HepG2 (cell line): ENCODE data around the gene UVSSA. TPM values are rescaled to one million over a fixed set of nuclear protein-coding genes. Genes with fewer than 3 reads are reported as not detected.

Experiments
- ATAC-seq: fragments of 200-7000 bp; cut with Tn5 transposase; 3 replicates; pipeline ENCODE4 v1.9.1; 2020; ENCODE audit warnings: mild to moderate bottlenecking, moderate library complexity
- BruUV-seq: library from RNA; stranded (reverse); fragments of 400-500 nt; replicated peaks from 2 replicates; lab custom pipeline; 2021; lab: Mats Ljungman, UMichigan
- CTCF ChIA-PET: fragments of 300-600 bp; formaldehyde crosslinking; extraction: SDS; loops from one replicate; lab custom pipeline; 2021; ENCODE audit warnings: low total read pairs, inconsistent platforms, low intra/inter-chr PET ratio; lab: Yijun Ruan, JAX
- POLR2A ChIA-PET: fragments of 350-600 bp; sonication (Branson Sonifier 250); formaldehyde crosslinking; loops from one replicate; lab custom pipeline; 2020; ENCODE audit warnings: antibody characterized with exemption, inconsistent platforms; lab: Yijun Ruan, JAX
- DNase-seq: peaks from one replicate; pipeline ENCODE4 v3.0.0-alpha.2; 2015; ENCODE audit warnings: low spot score
- FAIRE-seq: peaks from 3 replicates; lab custom pipeline; 2011; peaks lifted over from hg19 to GRCh38; lab: Jason Lieb, UNC
- H2AFZ ChIP-seq: one replicate; pipeline ENCODE4 v1.6.1; 2011; ENCODE audit warnings: low read length, inconsistent platforms
- H3K27ac ChIP-seq: fragments of 300-600 bp; 3 replicates; pipeline ENCODE4 v1.8.0; 2011; ENCODE audit warnings: mixed run types, mild to moderate bottlenecking, mixed read lengths, low read length, inconsistent platforms; ENCODE audit not compliant: insufficient read depth; ENCODE audit errors: extremely low read length
- H3K27me3 ChIP-seq, 2 experiments: fragments of 200-600 bp in 1 of 2; 2 replicates in 1 of 2; 3 replicates in 1 of 2; pipeline versions ENCODE4 v1.6.0 to v1.8.0; 2011; ENCODE audit warnings: low read length in 2 of 2, mild to moderate bottlenecking in 2 of 2, moderate library complexity in 2 of 2, inconsistent platforms in 1 of 2; ENCODE audit not compliant: insufficient read depth in 2 of 2, control insufficient read depth in 1 of 2
- H3K36me3 ChIP-seq, 2 experiments: fragments of 200-600 bp in 1 of 2; replicated peaks in 1 of 2; 2 replicates in 1 of 2; 3 replicates in 1 of 2; pipeline versions ENCODE4 v1.5.1 to v1.8.0; 2011; ENCODE audit warnings: low read length in 2 of 2, inconsistent platforms in 1 of 2; ENCODE audit not compliant: insufficient read depth in 2 of 2, control insufficient read depth in 1 of 2
- H3K4me1 ChIP-seq: 2 replicates; pipeline ENCODE4 v1.5.1; 2012; ENCODE audit warnings: low read length, inconsistent platforms; ENCODE audit not compliant: insufficient read depth
- H3K4me2 ChIP-seq: 2 replicates; pipeline ENCODE4 v1.6.0; 2011; ENCODE audit warnings: low read depth, low read length, inconsistent platforms
- H3K4me3 ChIP-seq, 3 experiments: fragments of 200-600 bp in 1 of 3; sonication (generic), shearing (Covaris generic) in 1 of 3; replicated peaks in 1 of 3; 2 replicates each; pipeline ENCODE4 v1.5.1; 2011 to 2016; ENCODE audit warnings: low read length in 3 of 3, inconsistent platforms in 2 of 3, low read depth in 2 of 3, mild to moderate bottlenecking in 2 of 3, control low read depth in 1 of 3, mixed read lengths in 1 of 3; ENCODE audit not compliant: insufficient read depth in 1 of 3
- H3K79me2 ChIP-seq: one replicate; pipeline ENCODE4 v1.6.1; 2011; ENCODE audit warnings: low read length, inconsistent platforms; ENCODE audit not compliant: insufficient read depth
- H3K9ac ChIP-seq: 2 replicates; pipeline ENCODE4 v1.6.0; 2011; ENCODE audit warnings: mild to moderate bottlenecking, low read depth, low read length, inconsistent platforms; ENCODE audit not compliant: insufficient read depth
- H3K9me3 ChIP-seq: 2 replicates; pipeline ENCODE4 v1.5.1; 2012; ENCODE audit warnings: mild to moderate bottlenecking, low read length
- H4K20me1 ChIP-seq: 2 replicates; pipeline ENCODE4 v1.6.0; 2011; ENCODE audit warnings: inconsistent platforms, mild to moderate bottlenecking, low read length, moderate library complexity; ENCODE audit not compliant: insufficient read depth
- KAT7 ChIP-seq: IDR thresholded peaks from 2 replicates; pipeline ENCODE4 v1.6.1; 2018; ENCODE audit warnings: borderline replicate concordance, missing compliant biosample characterization
- KLF15 ChIP-seq: sonication (generic); formaldehyde crosslinking; IDR thresholded peaks from 2 replicates; pipeline ENCODE4 v1.8.1; 2023; ENCODE audit warnings: borderline replicate concordance, mild to moderate bottlenecking, inconsistent platforms, missing genetic modification reagents, mixed read lengths
- ZBTB26 ChIP-seq: IDR thresholded peaks from 2 replicates; pipeline ENCODE4 v1.6.1; 2016; ENCODE audit warnings: missing compliant biosample characterization, missing genetic modification reagents, borderline replicate concordance
- ZBTB38 ChIP-seq: sonication (generic); formaldehyde crosslinking; IDR thresholded peaks from 2 replicates; pipeline ENCODE4 v1.5.1; 2020; ENCODE audit warnings: mild to moderate bottlenecking, missing genetic modification reagents
- ZGPAT ChIP-seq: IDR thresholded peaks from 2 replicates; pipeline ENCODE4 v1.6.1; 2016; ENCODE audit warnings: mild to moderate bottlenecking
- ZNF234 ChIP-seq: sonication (generic); formaldehyde crosslinking; conservative IDR thresholded peaks from 2 replicates; pipeline ENCODE4 v1.5.1; 2020; ENCODE audit warnings: mild to moderate bottlenecking, missing genetic modification reagents
- ZNF382 ChIP-seq: sonication (generic); formaldehyde crosslinking; IDR thresholded peaks from 2 replicates; pipeline ENCODE4 v1.5.0; 2020; ENCODE audit warnings: missing genetic modification reagents, mild to moderate bottlenecking, borderline replicate concordance
- ZNF431 ChIP-seq: sonication (generic); formaldehyde crosslinking; IDR thresholded peaks from 2 replicates; pipeline ENCODE4 v1.9.0; 2022; ENCODE audit warnings: missing genetic modification reagents, low read depth, mild to moderate bottlenecking, borderline replicate concordance
- ZNF501 ChIP-seq: sonication (generic); formaldehyde crosslinking; IDR thresholded peaks from 2 replicates; pipeline ENCODE4 v1.5.1; 2020; ENCODE audit warnings: mild to moderate bottlenecking, moderate library complexity, missing genetic modification reagents
- ZNF580 ChIP-seq: IDR thresholded peaks from 2 replicates; pipeline ENCODE4 v1.6.1; 2016; ENCODE audit warnings: low read depth, borderline replicate concordance
- ZNF724P ChIP-seq: sonication (generic); formaldehyde crosslinking; IDR thresholded peaks from 2 replicates; pipeline ENCODE4 v1.8.0; 2022; ENCODE audit warnings: missing genetic modification reagents, borderline replicate concordance
- ZNF737 ChIP-seq: sonication (generic); formaldehyde crosslinking; IDR thresholded peaks from 2 replicates; pipeline ENCODE4 v1.5.0; 2020; ENCODE audit warnings: missing genetic modification reagents, mild to moderate bottlenecking, borderline replicate concordance
- WGBS: methylation state at CpG from one replicate; pipeline ENCODE4 v1.1.6; 2017; ENCODE audit warnings: low lambda C conversion rate; 5-methylcytosine and 5-hydroxymethylcytosine counted together
- in situ Hi-C: cut with HindIII; loops from 2 replicates; pipeline ENCODE4 v1.10.0; 2017; ENCODE audit warnings: low pct_unique_long_range_greater_than_20kb; ENCODE audit not compliant: extremely low pct_ligation_motif_present
- intact Hi-C: fragments of 100-400 bp; cut with micrococcal nuclease; formaldehyde crosslinking; loops from one replicate; pipeline ENCODE4 v1.10.0; 2022; ENCODE audit not compliant: unreplicated experiment
- polyA plus RNA-seq, 8 experiments: library from polyadenylated mRNA; depleted of rRNA in 3 of 8; stranded (reverse) in 7 of 8; unstranded in 1 of 8; fragments of >200 nt; fragmentation: Illumina TruSeq in 4 of 8; extraction: Trizol in 4 of 8; gene quantifications; 2 replicates each; pipeline versions ENCODE4 v1.2.1 to v1.2.3, GENCODE V29; 2011 to 2016; ENCODE audit warnings: low read depth in 4 of 8, missing spikeins in 1 of 8, mixed read lengths in 1 of 8; ENCODE audit not compliant: insufficient read depth in 1 of 8
- total RNA-seq, 5 experiments: library from RNA; depleted of rRNA; stranded (reverse); fragments of >200 nt; fragmentation: Illumina TruSeq; extraction: Trizol; gene quantifications; 2 replicates each; pipeline ENCODE4 v1.2.3, GENCODE V29; 2016; ENCODE audit warnings: low read depth in 1 of 5
- TF ChIP-seq, protein P1 (sequence below): sonication (generic); formaldehyde crosslinking; IDR thresholded peaks from 2 replicates; pipeline ENCODE4 v1.8.0; 2023; ENCODE audit warnings: mild to moderate bottlenecking, missing genetic modification reagents

Gene UVSSA
- total and polyA plus RNA-seq, 2 of the 13 experiments (the other 11 are each of a cell fraction or from before 2014, with no cell fraction given): 4.6 to 8.4 TPM

- no TSS peak for BruUV-seq
- H3K36me3 ChIP-seq: peaks cover 2 to 22% of the 10 kb centered on the region in 2 experiments; a peak in 4 of 5 replicates
- DNase-seq (no peak), FAIRE-seq (no peak), ATAC-seq (no peak)
- no peak overlapping the region for H3K27ac ChIP-seq
- in situ Hi-C loops (no loop called here), intact Hi-C loops (no loop called here)
- no peaks in the 10 kb centered on the region for H3K79me2 ChIP-seq
- TF ChIP-seq, protein P1, sequence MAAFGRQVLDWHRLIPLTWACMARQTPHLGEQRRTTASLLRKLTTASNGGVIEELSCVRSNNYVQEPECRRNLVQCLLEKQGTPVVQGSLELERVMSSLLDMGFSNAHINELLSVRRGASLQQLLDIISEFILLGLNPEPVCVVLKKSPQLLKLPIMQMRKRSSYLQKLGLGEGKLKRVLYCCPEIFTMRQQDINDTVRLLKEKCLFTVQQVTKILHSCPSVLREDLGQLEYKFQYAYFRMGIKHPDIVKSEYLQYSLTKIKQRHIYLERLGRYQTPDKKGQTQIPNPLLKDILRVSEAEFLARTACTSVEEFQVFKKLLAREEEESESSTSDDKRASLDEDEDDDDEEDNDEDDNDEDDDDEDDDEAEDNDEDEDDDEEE (CRISPR knock-in tag): no peak
- WGBS: no CpG with 5 or more reads among the region's 17 CpGs
- POLR2A ChIA-PET: interaction anchor here (1.4 kb wide), 1 partner anchor 16 kb away, joined by 3 read pairs; no protein-coding TSS in a partner anchor
- H4K20me1 ChIP-seq: no peaks in the 10 kb centered on the region
- no peak overlapping the region for H3K9ac ChIP-seq
- H3K27me3 ChIP-seq: no peaks in the 10 kb centered on the region
- H3K4me3 ChIP-seq: no peak overlapping the region
- H3K4me1 ChIP-seq: no peaks in the 10 kb centered on the region
- no peak overlapping the region for H2AFZ ChIP-seq
- H3K4me2 ChIP-seq: no peak overlapping the region
- H3K9me3 ChIP-seq: no peaks in the 10 kb centered on the region
- CTCF ChIA-PET: no interaction called here
Measured at GRCh38 chr4:1375761-1376322, 28.8 kb downstream of the UVSSA start.

GRCh38 chr4:1376391-1376840 lies 29.4 kb downstream of the UVSSA start:
- H3K9ac ChIP-seq: no peak overlapping the region
- H3K4me2 ChIP-seq: no peak overlapping the region
- no peak overlapping the region for H2AFZ ChIP-seq
- H3K9me3 ChIP-seq: no peaks in the 10 kb centered on the region
- H3K79me2 ChIP-seq: no peaks in the 10 kb centered on the region
- no TSS peak for BruUV-seq
- no peaks in the 10 kb centered on the region for H3K27me3 ChIP-seq
- no peak for ATAC-seq
- WGBS: 97% methylated on average over 11 of the region's 23 CpGs
- peaks cover 2 to 22% of the 10 kb centered on the region in 2 experiments; a peak in 4 of 5 replicates for H3K36me3 ChIP-seq
- no peaks in the 10 kb centered on the region for H4K20me1 ChIP-seq
- no peak overlapping the region for H3K27ac ChIP-seq
- no peak for FAIRE-seq
- H3K4me1 ChIP-seq: no peaks in the 10 kb centered on the region
- in situ Hi-C loops (no loop called here), intact Hi-C loops (no loop called here)
- no peak for DNase-seq
- CTCF ChIA-PET: no interaction called here
- H3K4me3 ChIP-seq: no peak overlapping the region
- POLR2A ChIA-PET: no interaction called here
- TF ChIP-seq KLF15 (CRISPR knock-in tag): no peak
- no peak for TF ChIP-seq ZBTB38
- no peak for TF ChIP-seq ZGPAT (CRISPR knock-in tag)
- TF ChIP-seq ZNF234: no peak
- TF ChIP-seq ZNF431: no peak
- TF ChIP-seq ZNF382: no peak
- no peak for TF ChIP-seq ZBTB26 (CRISPR knock-in tag)
- no peak for TF ChIP-seq ZNF580 (CRISPR knock-in tag)
- TF ChIP-seq ZNF501 (CRISPR knock-in tag): no peak
- TF ChIP-seq ZNF724P (CRISPR knock-in tag): no peak
- TF ChIP-seq ZNF737 (CRISPR knock-in tag): no peak
- no peak for TF ChIP-seq KAT7
